ENCODE measurements around the gene ZBTB49.

DNA sequence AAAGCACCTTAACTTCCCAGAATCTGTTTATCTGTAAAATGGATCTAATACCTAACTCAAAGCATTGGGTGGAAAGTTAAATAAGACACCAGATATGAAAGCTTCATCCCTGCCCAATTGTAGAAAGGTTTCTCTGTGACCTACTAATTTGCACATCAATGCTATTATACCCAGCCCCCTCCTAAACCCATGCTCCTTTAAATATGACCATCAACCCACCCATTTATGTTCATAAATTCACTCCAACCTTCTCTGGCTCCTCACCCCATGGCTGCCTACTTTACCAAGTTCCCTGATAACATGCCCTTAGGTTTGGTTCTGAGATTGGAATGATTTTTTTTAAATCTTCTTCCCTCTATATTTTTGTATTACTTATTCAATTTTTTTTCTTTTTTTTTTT is 2.0 kb upstream of the ZBTB49 start:
- TF ChIP-seq, protein P1, sequence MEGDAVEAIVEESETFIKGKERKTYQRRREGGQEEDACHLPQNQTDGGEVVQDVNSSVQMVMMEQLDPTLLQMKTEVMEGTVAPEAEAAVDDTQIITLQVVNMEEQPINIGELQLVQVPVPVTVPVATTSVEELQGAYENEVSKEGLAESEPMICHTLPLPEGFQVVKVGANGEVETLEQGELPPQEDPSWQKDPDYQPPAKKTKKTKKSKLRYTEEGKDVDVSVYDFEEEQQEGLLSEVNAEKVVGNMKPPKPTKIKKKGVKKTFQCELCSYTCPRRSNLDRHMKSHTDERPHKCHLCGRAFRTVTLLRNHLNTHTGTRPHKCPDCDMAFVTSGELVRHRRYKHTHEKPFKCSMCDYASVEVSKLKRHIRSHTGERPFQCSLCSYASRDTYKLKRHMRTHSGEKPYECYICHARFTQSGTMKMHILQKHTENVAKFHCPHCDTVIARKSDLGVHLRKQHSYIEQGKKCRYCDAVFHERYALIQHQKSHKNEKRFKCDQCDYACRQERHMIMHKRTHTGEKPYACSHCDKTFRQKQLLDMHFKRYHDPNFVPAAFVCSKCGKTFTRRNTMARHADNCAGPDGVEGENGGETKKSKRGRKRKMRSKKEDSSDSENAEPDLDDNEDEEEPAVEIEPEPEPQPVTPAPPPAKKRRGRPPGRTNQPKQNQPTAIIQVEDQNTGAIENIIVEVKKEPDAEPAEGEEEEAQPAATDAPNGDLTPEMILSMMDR (IDR thresholded peaks at IDR 0.05; ENCODE audit: poor library complexity, severe bottlenecking) = no peak
- TF ChIP-seq EP300 (conservative IDR thresholded peaks at IDR 0.05; ENCODE audit: poor library complexity, severe bottlenecking) = no peak
- no peak for TF ChIP-seq TAF1 (IDR thresholded peaks at IDR 0.05; ENCODE audit: low read depth)
- TF ChIP-seq, protein P2, sequence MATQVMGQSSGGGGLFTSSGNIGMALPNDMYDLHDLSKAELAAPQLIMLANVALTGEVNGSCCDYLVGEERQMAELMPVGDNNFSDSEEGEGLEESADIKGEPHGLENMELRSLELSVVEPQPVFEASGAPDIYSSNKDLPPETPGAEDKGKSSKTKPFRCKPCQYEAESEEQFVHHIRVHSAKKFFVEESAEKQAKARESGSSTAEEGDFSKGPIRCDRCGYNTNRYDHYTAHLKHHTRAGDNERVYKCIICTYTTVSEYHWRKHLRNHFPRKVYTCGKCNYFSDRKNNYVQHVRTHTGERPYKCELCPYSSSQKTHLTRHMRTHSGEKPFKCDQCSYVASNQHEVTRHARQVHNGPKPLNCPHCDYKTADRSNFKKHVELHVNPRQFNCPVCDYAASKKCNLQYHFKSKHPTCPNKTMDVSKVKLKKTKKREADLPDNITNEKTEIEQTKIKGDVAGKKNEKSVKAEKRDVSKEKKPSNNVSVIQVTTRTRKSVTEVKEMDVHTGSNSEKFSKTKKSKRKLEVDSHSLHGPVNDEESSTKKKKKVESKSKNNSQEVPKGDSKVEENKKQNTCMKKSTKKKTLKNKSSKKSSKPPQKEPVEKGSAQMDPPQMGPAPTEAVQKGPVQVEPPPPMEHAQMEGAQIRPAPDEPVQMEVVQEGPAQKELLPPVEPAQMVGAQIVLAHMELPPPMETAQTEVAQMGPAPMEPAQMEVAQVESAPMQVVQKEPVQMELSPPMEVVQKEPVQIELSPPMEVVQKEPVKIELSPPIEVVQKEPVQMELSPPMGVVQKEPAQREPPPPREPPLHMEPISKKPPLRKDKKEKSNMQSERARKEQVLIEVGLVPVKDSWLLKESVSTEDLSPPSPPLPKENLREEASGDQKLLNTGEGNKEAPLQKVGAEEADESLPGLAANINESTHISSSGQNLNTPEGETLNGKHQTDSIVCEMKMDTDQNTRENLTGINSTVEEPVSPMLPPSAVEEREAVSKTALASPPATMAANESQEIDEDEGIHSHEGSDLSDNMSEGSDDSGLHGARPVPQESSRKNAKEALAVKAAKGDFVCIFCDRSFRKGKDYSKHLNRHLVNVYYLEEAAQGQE (IDR thresholded peaks at IDR 0.05; ENCODE audit: borderline replicate concordance) = no peak
- no peak for TF ChIP-seq SMC3 (conservative IDR thresholded peaks at IDR 0.05; ENCODE audit: poor library complexity)
